PC-9 (cell line): ENCODE measurements around the gene RPRML. TPM values are rescaled to one million over a fixed set of nuclear protein-coding genes. Genes with fewer than 3 reads are reported as not detected.

Experiments used
- BruUV-seq: library from RNA; stranded (reverse); fragments of 400-500 nt; replicated peaks from 2 replicates; lab custom pipeline; 2021; lab: Mats Ljungman, UMichigan
- CTCF ChIA-PET: fragments of 300-600 bp; sonication (Branson Sonifier 250); formaldehyde crosslinking; loops from one replicate; lab custom pipeline; 2022; ENCODE audit warnings: antibody characterized with exemption; lab: Charles Lee
- POLR2A ChIA-PET: fragments of 300-600 bp; sonication (Branson Sonifier 250); formaldehyde crosslinking; loops from one replicate; lab custom pipeline; 2022; ENCODE audit warnings: antibody characterized with exemption; ENCODE audit not compliant: unreplicated experiment; lab: Charles Lee
- DNase-seq, 2 experiments: peaks; one replicate each; pipeline versions ENCODE4 v3.0.0 to v3.0.0-alpha.2; 2015 to 2022; ENCODE audit warnings: mixed read lengths in 1 of 2
- H2AFZ ChIP-seq: fragments of 200-600 bp; sonication (generic); 2 replicates; pipeline ENCODE4 v1.8.1; 2017; ENCODE audit warnings: antibody characterized with exemption
- H3F3A ChIP-seq: fragments of 200-600 bp; sonication (generic); 2 replicates; pipeline ENCODE4 v1.8.1; 2017; ENCODE audit warnings: antibody characterized with exemption, mild to moderate bottlenecking, low read depth; ENCODE audit not compliant: insufficient read depth
- H3K27ac ChIP-seq: fragments of 200-600 bp; sonication (generic); 2 replicates; pipeline ENCODE4 v1.6.1; 2016; ENCODE audit warnings: mixed run types
- H3K27me3 ChIP-seq: fragments of 200-600 bp; sonication (generic); 2 replicates; pipeline ENCODE4 v1.6.1; 2016; ENCODE audit warnings: low read depth, mixed run types; ENCODE audit not compliant: insufficient read depth
- H3K36me3 ChIP-seq: fragments of 200-600 bp; sonication (generic); 2 replicates; pipeline ENCODE4 v1.6.1; 2016; ENCODE audit warnings: low read depth, mixed run types
- H3K4me1 ChIP-seq: fragments of 200-600 bp; sonication (generic); replicated peaks from 2 replicates; pipeline ENCODE4 v1.6.1; 2016; ENCODE audit warnings: mixed run types; ENCODE audit not compliant: insufficient read depth
- H3K4me2 ChIP-seq: fragments of 200-600 bp; sonication (generic); 2 replicates; pipeline ENCODE4 v1.6.1; 2017; ENCODE audit warnings: mixed run types
- H3K4me3 ChIP-seq: fragments of 200-600 bp; sonication (generic); 2 replicates; pipeline ENCODE4 v1.6.1; 2016; ENCODE audit warnings: mixed run types
- H3K79me2 ChIP-seq: fragments of 200-600 bp; sonication (generic); 2 replicates; pipeline ENCODE4 v1.6.1; 2017; ENCODE audit warnings: low read depth, mixed run types
- H3K9me2 ChIP-seq: fragments of 200-600 bp; sonication (generic); 2 replicates; pipeline ENCODE4 v1.8.1; 2017; ENCODE audit warnings: mild to moderate bottlenecking; ENCODE audit not compliant: insufficient read depth
- H3K9me3 ChIP-seq: fragments of 200-600 bp; sonication (generic); 2 replicates; pipeline ENCODE4 v1.8.1; 2016; ENCODE audit warnings: low read depth; ENCODE audit not compliant: insufficient read depth
- H4K20me1 ChIP-seq: fragments of 200-600 bp; sonication (generic); 2 replicates; pipeline ENCODE4 v1.8.1; 2017; ENCODE audit not compliant: insufficient read depth
- CTCF ChIP-seq: fragments of 200-600 bp; sonication (generic); conservative IDR thresholded peaks from 2 replicates; pipeline ENCODE4 v1.6.1; 2017; ENCODE audit warnings: mixed run types, antibody characterized with exemption, mild to moderate bottlenecking, moderate library complexity
- EZH2 ChIP-seq: fragments of 200-600 bp; sonication (generic); IDR thresholded peaks from 2 replicates; pipeline ENCODE4 v1.8.0; 2017; ENCODE audit warnings: antibody characterized with exemption, low read depth
- intact Hi-C: fragments of 100-400 bp; cut with micrococcal nuclease; formaldehyde crosslinking; loops from one replicate; pipeline ENCODE4 v1.10.0; 2022; ENCODE audit not compliant: unreplicated experiment
- total RNA-seq: library from RNA; stranded (reverse); gene quantifications from 2 replicates; pipeline ENCODE4 v1.2.3, GENCODE V29; 2021

The RPRML gene
- total RNA-seq, 1 experiment from 2014 or later = not detected

DNA sequence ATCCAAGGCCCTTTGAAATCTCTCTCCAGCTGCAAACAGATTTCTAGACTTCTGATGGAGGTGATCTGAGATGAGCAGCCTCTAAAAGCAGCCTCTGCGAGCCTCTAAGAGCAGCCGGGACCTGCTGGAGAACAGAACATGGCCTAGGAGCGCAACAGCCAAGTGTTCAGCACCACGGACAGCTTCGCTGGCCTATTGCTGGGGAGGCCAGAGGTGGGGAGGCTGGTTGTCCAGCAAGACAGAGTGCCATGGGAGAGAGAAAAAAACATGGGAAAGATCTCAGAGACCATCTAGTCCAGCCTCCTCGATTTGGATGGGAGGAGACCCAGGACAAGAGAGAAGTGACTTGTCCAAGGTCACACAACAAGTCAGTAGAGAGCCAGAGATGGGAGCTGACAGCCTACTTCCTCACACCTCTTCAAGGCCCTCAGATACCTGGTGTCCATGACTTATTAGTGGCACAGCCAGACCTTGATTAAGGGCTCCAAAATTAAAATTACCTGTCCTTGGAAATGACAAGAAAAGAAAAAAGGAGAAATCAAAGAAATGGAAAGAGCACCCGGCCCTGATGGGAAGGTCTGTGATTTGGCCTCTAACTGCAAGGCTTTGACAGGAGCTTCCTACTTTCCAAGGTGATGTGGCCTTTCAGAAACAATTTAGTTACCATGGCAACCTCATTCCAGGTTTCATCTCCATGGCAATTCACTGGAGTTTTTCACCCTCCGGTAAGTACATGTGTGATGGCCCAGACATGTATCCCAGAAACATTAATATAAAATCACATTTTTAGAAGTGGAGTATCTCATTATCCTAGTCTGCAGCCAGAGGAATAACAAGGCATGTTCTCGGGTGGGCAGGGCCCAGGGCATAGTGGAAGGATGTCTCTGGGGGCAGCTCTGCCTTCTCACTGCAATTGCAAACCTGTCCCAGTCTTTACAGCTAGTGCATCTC is 14.5 kb downstream of the RPRML start:
- ChIA-PET POLR2A (interaction anchor here (0.6 kb wide), 1 partner anchor 194 kb away, joined by 4 read pairs; no protein-coding TSS in a partner anchor), CTCF (no interaction called here)
- no peak overlapping the region for H2AFZ ChIP-seq
- no peak for TF ChIP-seq CTCF
- TF ChIP-seq EZH2 = no peak
- H3K9me2 ChIP-seq = no peaks in the 10 kb centered on the region
- peaks cover 44% of the 10 kb centered on the region for H3K27me3 ChIP-seq
- H3K4me2 ChIP-seq = no peak overlapping the region
- H3K36me3 ChIP-seq = no peaks in the 10 kb centered on the region
- no peak overlapping the region for H3K27ac ChIP-seq
- H3K4me1 ChIP-seq = no peaks in the 10 kb centered on the region
- H3K4me3 ChIP-seq = no peak overlapping the region
- no peaks in the 10 kb centered on the region; the same call in 1 of the 2 replicates for H3F3A ChIP-seq
- peaks cover 7% of the 10 kb centered on the region; the same call in 1 of the 2 replicates for H3K9me3 ChIP-seq
- no peak for DNase-seq
- no peaks in the 10 kb centered on the region for H3K79me2 ChIP-seq
- intact Hi-C loops = no loop called here
- no TSS peak for BruUV-seq
- no peaks in the 10 kb centered on the region for H4K20me1 ChIP-seq

- Histone ChIP-seq H4K20me1 (no peaks in the 10 kb centered on the region), H3K4me1 (no peaks in the 10 kb centered on the region), H3K9me2 (no peaks in the 10 kb centered on the region), H3K4me3 (no peak overlapping the region), H3K4me2 (no peak overlapping the region), H3F3A (no peaks in the 10 kb centered on the region; the same call in 1 of the 2 replicates), H3K36me3 (no peaks in the 10 kb centered on the region), H3K79me2 (no peaks in the 10 kb centered on the region), H3K27me3 (peaks cover 41% of the 10 kb centered on the region), H3K9me3 (peaks cover 12% of the 10 kb centered on the region; the same call in 1 of the 2 replicates), H3K27ac (no peak overlapping the region), H2AFZ (no peak overlapping the region)
- no TSS peak for BruUV-seq
- ChIA-PET POLR2A (no interaction called here), CTCF (no interaction called here)
- intact Hi-C loops = no loop called here
- TF ChIP-seq EZH2 = no peak
- no peak for TF ChIP-seq CTCF
- DNase-seq = no peak
Observed at GRCh38 chr17:46963571-46963970, 15.5 kb downstream of the RPRML start.

- no peaks in the 10 kb centered on the region; the same call in 1 of the 2 replicates for H3F3A ChIP-seq
- POLR2A ChIA-PET = no interaction called here
- no TSS peak for BruUV-seq
Observed at GRCh38 chr17:46962374-46962790, 16.7 kb downstream of the RPRML start.

More at GRCh38 chr17:46962374-46962790, 16.7 kb downstream of the RPRML start:
- Histone ChIP-seq H3K27me3 (peaks cover 29% of the 10 kb centered on the region), H3K36me3 (no peaks in the 10 kb centered on the region), H3K4me2 (no peak overlapping the region), H2AFZ (no peak overlapping the region), H3K4me1 (no peaks in the 10 kb centered on the region), H3K4me3 (no peak overlapping the region), H4K20me1 (no peaks in the 10 kb centered on the region), H3K9me2 (no peaks in the 10 kb centered on the region), H3K79me2 (no peaks in the 10 kb centered on the region), H3K27ac (no peak overlapping the region), H3K9me3 (peaks cover 12% of the 10 kb centered on the region; the same call in 1 of the 2 replicates)
- TF ChIP-seq EZH2 (no peak), CTCF (no peak)
- CTCF ChIA-PET = no interaction called here
- no peak for DNase-seq
- intact Hi-C loops = no loop called here
